ENCODE data around the gene MAP2.
A peak's percentile ranks its signal among the peaks of the same experiment; 100 is the strongest.

MAP2 gene

DNA sequence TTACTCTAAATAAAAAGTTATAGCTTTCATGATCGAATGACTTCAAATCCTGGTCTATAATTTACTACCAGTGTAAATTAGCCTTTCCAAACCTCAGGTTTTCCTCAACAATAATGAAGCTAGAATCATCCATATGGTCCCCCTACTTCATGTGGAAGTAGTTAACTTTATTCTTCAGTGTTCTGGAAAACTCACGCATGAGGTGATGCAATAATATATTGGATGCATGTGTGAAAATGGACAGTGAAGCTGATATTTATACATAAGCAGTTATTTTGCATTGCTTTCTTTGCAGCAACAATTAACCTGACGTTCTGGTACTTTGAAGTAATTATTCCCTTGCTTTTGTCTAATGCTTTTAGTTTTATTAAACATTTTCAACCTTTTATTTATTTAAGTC, 329.2 kb downstream of the MAP2 start:
- DNase-seq: no peak

DNA sequence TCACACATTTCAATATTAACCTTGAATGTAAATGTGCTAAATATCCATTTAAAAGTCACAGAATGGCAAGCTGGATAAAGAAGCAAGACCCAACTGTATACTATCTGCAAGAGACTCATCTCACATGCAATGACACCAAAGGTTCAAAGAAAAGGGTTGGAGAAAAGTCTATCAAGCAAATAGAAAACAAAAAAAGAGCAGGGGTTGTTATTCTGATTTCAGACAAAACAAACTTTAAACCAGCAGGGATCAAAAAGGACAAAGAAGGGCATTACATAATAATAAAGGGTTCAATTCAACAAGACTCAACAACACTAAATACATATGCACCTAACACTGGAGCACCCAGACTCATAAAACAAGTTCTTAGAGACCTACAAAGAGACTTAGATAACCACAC, 333.3 kb downstream of the MAP2 start:
- DNase-seq: no peak

DNA sequence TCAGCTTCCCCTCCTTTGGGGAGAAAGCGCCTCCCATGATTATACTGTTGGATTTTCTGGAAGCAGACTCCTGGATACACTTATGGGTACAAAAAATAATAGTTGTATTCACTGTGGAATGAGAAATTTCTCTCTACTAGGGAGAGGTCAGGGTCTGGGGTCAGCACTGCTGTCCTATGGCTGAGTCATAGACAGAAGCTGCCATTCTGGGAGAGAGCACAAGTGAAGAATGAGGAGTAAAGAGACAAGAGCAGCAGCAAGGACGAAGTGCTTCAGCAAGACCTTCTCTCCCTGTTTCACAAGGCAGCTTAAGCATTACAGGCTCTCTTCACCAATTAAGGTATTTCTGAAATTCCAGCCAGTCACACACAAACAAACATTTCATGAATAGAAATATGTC, 337.7 kb downstream of the MAP2 start:
- no peak for DNase-seq

- DNase-seq: no peak
Measured at GRCh38 chr2:209762563-209762962, 338.7 kb downstream of the MAP2 start.

DNA sequence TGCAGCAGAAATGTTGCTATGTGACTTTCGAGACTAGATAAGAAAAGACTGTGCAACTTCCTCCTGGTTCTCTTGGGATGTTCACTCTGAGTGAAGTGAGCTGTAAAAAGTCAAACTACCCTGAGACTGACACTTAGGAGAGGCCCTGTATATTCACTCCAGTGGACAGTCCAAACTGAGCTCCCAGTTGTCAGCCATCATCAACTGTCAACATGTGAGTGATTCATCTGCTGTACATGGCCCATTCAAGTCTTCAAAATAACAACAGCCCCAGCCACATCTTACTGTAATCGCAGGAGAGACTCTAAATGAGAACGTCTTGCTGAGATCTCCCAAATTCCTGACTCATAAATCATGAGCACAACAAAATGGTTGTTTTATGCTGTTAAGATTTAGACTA, 339.3 kb downstream of the MAP2 start:
- no peak for DNase-seq

DNA sequence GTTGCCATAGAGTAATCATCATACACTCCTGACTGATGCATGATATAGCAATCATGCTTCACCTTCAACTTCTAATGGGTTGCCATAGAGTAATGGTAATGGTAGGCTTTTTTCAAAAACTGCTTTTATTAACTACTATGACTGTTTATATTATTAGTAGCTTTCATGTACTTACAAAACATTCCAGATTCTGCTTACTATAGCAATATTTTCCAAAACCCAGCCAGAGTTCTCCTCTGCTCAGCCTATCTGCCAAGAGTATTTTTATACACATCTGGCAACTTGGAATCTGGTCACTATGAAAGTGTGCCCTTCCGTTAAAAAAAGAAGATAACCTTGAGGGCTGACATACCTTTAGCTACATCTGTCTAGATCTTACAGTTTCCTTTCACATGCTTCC, 342.8 kb downstream of the MAP2 start:
- DNase-seq: no peak

DNA sequence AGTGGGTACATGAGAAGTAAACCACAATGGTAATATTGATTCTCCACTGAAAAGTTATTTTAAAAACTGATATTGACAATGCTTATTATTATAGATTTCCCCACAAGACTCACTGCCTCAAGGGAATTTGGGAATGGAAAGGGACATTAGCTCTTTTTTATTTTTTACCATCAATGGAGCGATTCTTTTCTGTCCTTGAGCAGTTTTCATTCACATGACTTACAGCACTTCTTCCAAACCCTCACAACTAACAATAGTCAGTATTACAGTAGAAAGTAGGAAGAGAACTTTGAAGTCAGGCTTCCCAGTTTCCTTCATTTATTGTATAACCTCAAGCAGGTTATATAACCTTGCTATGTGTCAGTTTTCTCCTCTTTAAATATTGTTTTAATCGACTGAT, 343.5 kb downstream of the MAP2 start:
- DNase-seq: no peak

DNA sequence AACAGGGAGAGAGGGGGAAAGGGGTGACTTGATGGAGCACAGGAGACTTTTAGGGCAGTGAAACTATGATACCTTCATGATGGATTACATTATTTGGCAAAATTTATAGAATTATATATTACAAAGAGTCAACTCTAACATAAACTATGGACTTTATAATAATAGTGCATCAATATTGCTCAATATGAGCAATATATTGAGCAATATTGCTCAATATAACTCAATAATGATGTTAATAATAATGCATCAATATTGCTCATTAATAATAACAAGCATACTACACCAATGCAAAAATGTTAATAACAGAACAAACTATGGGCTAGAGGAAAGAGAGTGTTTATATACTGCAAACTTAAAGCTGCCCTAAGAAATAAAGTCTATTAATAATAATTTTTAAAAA, 344.7 kb downstream of the MAP2 start:
- no peak for DNase-seq

DNA sequence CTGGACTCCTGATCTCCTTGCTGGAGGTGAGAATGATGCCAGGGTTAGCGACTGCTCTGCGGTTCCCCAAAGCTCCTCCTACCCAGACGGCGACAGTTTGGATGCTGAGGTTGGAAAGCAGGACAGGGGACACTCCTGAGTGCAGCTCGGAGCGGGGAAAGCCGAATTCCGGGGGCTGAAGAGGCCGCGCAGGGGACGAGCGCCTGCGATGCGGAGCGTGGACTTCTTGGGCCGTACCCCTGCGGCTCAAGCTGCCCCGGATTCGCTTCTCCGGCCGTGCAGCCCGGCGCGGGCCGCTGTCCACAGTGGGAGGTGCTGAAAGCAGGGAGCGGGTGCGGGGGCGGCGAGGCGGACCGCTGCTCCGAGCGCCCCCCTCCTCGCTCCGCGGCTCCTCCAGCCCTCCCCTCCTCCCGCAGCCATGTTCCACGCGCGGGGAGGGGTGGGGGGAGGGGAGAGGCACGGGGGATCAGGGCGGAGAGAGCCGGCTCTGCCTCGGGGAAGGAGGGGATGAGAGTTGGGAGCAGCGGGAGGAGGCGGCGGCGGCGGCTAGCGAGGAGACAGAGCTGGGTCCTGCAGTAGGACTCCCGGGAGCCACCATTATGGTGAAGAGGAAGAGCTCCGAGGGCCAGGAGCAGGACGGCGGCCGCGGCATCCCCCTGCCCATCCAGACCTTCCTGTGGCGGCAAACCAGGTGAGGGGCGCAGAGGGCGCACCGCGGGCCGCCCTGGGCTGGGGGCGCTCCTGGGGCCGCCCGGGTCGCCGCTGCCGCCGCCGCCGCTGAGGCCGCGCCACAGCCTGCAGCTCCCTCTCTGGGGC, 347.8 kb downstream of the MAP2 start, which contains the start of gene UNC80:
TSS of gene UNC80 (plus strand) at position 359 of the 816 bp plus-strand sequence. CDS start at position 600, 241 bp downstream.
- peak; percentile 46 for DNase-seq

- peak; percentile 50 for DNase-seq
Measured at GRCh38 chr2:209772290-209772685, 348.4 kb downstream of the MAP2 start.

DNA sequence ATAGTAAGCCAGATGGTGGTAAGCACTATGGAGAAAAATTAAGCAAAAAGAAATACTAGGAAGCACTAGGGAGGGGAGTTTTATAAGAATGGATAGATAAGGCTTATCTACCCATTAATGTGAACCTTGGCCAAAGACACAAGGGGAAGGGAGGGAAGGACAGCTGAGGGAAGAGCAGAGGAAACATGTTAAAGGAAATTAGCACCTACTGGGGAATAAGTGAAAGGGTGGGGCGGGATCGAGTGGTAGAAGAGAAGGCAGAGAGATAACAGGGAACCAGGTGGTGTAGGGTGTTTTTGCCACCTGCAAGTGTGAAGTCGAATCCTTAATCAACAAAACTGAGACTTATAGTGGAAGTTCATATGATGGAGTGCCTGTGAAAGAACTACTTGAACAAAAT, 349.5 kb downstream of the MAP2 start:
- no peak for DNase-seq
